HUES48 (cell line): ENCODE measurements around the gene VASN.
A peak's percentile ranks its signal among the peaks of the same experiment; 100 is the strongest.

ENCODE experiments used
- H3K27ac ChIP-seq: one replicate; pipeline ENCODE4 v1.7.0; 2013; ENCODE audit warnings: low read depth, low read length, inconsistent platforms
- H3K27me3 ChIP-seq: 2 replicates; pipeline ENCODE4 v1.6.1; 2013; ENCODE audit warnings: mild to moderate bottlenecking, low read length; ENCODE audit not compliant: control insufficient read depth, insufficient read depth
- H3K36me3 ChIP-seq: 2 replicates; pipeline ENCODE4 v1.6.1; 2013; ENCODE audit warnings: low read length; ENCODE audit not compliant: control insufficient read depth, insufficient read depth
- H3K4me1 ChIP-seq: 2 replicates; pipeline ENCODE4 v1.6.1; 2013; ENCODE audit warnings: mild to moderate bottlenecking, low read length; ENCODE audit not compliant: control insufficient read depth, insufficient read depth
- H3K4me3 ChIP-seq: 2 replicates; pipeline ENCODE4 v1.5.1; 2013; ENCODE audit warnings: mild to moderate bottlenecking, low read depth, low read length
- H3K9ac ChIP-seq: 2 replicates; pipeline ENCODE4 v1.6.1; 2013; ENCODE audit warnings: mild to moderate bottlenecking, low read depth, low read length, moderate library complexity
- H3K9me3 ChIP-seq: 2 replicates; pipeline ENCODE4 v1.6.1; 2013; ENCODE audit warnings: low read length; ENCODE audit not compliant: control insufficient read depth, insufficient read depth

The VASN gene

GRCh38 chr16:4412159-4412558, 40.5 kb downstream of the VASN start:
- Histone ChIP-seq H3K4me1 (peaks cover 3% of the 10 kb centered on the region; the same call in 1 of the 2 replicates), H3K9me3 (no peaks in the 10 kb centered on the region), H3K4me3 (no peak overlapping the region)

GRCh38 chr16:4412854-4413253, 41.2 kb downstream of the VASN start:
- Histone ChIP-seq H3K4me3 (no peak overlapping the region), H3K4me1 (peaks cover 3% of the 10 kb centered on the region; the same call in 1 of the 2 replicates), H3K27me3 (no peaks in the 10 kb centered on the region), H3K9me3 (no peaks in the 10 kb centered on the region), H3K9ac (no peak overlapping the region), H3K27ac (no peak overlapping the region), H3K36me3 (peaks cover 8% of the 10 kb centered on the region; the same call in 1 of the 2 replicates)

More at GRCh38 chr16:4412159-4412558, 40.5 kb downstream of the VASN start:
- H3K27me3 ChIP-seq = no peaks in the 10 kb centered on the region
- peaks cover 10% of the 10 kb centered on the region; the same call in 1 of the 2 replicates for H3K36me3 ChIP-seq
- H3K27ac ChIP-seq = no peak overlapping the region
- no peak overlapping the region for H3K9ac ChIP-seq

- H3K9me3 ChIP-seq = no peaks in the 10 kb centered on the region
- no peak overlapping the region for H3K9ac ChIP-seq
- peaks cover 3% of the 10 kb centered on the region; the same call in 1 of the 2 replicates for H3K4me1 ChIP-seq
- H3K36me3 ChIP-seq = peaks cover 8% of the 10 kb centered on the region; the same call in 1 of the 2 replicates
- no peak overlapping the region for H3K27ac ChIP-seq
- no peak overlapping the region for H3K4me3 ChIP-seq
- H3K27me3 ChIP-seq = no peaks in the 10 kb centered on the region
These were observed 42.7 kb downstream of the VASN start for GRCh38 chr16:4414187-4414917.

- Histone ChIP-seq H3K9me3 (no peaks in the 10 kb centered on the region), H3K36me3 (peaks cover 8% of the 10 kb centered on the region; the same call in 1 of the 2 replicates), H3K27me3 (no peaks in the 10 kb centered on the region), H3K27ac (no peak overlapping the region), H3K9ac (peak overlapping the region; percentile 30; the same call in 1 of the 2 replicates), H3K4me3 (peak overlapping the region; percentile 86), H3K4me1 (peaks cover 3% of the 10 kb centered on the region; the same call in 1 of the 2 replicates)
These were observed 44.0 kb downstream of the VASN start for GRCh38 chr16:4415538-4416199.

DNA sequence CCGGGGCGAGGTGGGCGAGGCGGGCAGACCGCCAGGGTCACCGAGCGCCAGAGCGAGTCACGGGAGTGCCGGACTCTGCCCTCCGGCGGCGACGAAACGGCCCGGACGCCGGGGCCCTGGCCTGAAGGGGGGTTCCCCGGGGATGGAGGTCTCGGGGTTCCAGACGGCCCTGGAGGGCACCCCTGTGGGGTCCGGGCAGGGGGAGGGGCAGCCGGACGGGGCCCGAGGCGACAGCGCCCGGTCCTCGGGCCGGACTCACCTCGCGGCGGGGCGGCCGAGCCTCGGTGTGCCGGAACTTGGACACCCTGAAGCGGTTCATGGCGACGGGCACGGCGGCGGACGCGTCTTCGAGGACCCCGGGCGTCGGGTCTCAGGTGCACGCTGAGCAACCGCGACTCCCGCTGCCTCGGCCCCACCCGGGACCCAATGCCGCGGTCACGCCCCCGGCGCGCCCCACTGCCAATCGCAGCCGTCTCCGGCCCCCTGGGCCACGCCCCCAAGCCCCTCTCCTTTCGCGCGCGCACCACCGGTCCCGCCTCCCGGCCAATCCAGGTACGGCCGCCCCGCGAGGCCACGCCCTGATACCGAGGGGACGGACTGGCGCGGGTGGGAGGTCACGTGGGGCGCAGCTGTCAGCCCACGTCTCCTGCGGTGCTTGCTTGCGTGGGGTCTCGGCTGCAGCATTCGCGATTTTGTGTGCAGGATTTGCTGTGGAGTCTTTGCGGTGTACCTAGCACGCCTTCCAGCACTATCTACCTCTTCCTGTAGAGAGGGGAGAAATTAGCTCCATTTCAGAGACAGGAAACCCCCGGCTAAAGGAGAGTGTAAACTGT, 44.8 kb downstream of the VASN start, which contains the start of gene CORO7:
CORO7 (minus strand) TSS at position 397 of the 833 bp plus-strand sequence; CDS start at position 319, 78 bp downstream.
- H3K9ac ChIP-seq = peak within 1 kb of the TSS; percentile 30; the same call in 1 of the 2 replicates
- H3K36me3 ChIP-seq = peaks cover 8% of the 10 kb centered on the region; the same call in 1 of the 2 replicates
- H3K9me3 ChIP-seq = no peaks in the 10 kb centered on the region
- H3K27ac ChIP-seq = no peak within 1 kb of the TSS
- H3K27me3 ChIP-seq = no peaks in the 10 kb centered on the region
- H3K4me1 ChIP-seq = peaks cover 3% of the 10 kb centered on the region; the same call in 1 of the 2 replicates
- peak within 1 kb of the TSS; percentile 86 for H3K4me3 ChIP-seq

DNA sequence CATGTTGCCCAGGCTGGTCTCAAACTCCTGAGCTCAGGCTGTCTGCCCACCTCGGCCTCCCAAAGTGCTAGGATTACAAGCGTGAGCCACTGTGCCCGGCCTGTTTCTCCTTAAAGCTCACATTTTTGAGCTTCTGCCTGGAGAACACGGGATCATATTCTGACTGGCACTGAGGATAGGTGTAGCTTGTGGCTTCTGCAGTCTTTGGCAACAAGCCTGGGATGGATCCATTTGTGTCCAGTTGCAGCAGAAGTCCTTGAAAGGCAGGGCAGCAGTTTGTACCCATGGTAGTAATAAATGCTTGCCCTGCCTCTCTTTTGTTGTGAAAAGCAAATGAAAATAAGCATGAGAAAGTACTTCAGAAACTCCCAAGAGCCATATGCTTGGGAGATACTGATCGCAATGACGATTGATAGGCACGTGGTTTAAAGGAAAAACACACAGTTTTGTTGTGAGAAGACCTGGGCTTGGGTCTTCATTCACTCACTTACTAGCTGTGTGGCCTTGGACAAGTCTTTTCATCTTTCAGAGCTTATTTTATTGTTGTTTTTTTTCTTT, 47.8 kb downstream of the VASN start:
- peaks cover 4% of the 10 kb centered on the region; the same call in 1 of the 2 replicates for H3K4me1 ChIP-seq
- H3K27ac ChIP-seq = no peak overlapping the region
- no peaks in the 10 kb centered on the region for H3K36me3 ChIP-seq
- H3K9ac ChIP-seq = no peak overlapping the region
- H3K4me3 ChIP-seq = no peak overlapping the region
- no peaks in the 10 kb centered on the region for H3K9me3 ChIP-seq
- no peaks in the 10 kb centered on the region for H3K27me3 ChIP-seq

DNA sequence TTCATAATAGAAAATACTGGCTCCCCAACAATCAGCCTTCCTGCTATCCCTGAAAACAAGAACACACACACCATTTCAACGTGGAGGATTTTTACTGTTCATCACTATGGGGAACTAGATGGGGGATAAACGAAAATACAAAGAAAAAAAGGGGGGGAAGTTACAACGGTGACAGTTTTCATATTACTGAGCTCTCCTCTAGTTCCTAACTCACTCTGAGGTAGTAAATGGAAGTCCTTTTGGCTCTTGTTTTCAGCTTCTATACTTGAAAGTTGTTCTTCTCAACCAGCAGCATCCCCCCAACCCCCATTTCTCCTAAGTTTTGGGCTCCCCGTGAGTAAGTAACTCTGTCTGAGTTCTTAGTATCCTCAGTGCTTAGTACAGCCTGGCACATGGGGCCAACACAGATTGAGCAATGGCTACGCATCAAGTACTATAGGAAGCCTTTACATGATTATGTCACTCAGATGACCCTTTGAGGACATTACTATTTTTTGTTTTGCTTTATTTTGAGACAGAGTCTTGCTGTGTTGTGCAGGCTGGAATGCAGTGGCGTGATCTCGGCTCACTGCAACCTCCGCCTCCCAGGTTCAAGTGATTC, 49.0 kb downstream of the VASN start:
- no peaks in the 10 kb centered on the region for H3K36me3 ChIP-seq
- no peak overlapping the region; the same call in 1 of the 2 replicates for H3K9ac ChIP-seq
- H3K4me1 ChIP-seq = peaks cover 7% of the 10 kb centered on the region; the same call in 1 of the 2 replicates
- no peaks in the 10 kb centered on the region for H3K27me3 ChIP-seq
- H3K4me3 ChIP-seq = no peak overlapping the region
- H3K27ac ChIP-seq = no peak overlapping the region
- H3K9me3 ChIP-seq = no peaks in the 10 kb centered on the region

DNA sequence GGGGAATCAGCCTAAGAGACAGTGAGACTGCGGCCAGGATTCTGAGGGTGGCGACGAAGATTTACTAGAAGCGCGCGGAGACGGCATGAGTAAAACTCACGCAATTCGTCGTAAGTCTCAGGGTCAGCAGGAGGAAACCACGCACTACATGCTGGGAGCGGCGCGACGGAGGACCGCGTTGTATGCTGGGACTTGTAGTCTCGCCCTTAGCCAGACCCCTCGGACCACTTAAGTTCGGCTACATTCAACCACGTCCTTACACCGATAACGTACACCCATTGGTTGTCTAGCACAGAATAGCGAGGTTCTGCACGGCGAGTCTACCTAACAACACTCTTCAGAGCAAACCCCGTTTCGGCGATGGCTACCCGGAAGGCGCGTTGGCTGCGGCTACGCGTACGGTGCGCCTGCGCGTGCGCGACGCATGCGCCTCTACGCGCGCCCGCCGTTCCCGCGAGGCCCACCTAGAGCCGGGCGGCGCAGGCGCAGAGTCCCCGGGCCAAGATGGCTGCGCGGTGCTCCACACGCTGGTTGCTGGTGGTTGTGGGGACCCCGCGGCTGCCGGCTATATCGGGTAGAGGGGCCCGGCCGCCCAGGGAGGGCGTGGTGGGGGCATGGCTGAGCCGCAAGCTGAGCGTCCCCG, 53.9 kb downstream of the VASN start, which contains the start of gene DNAJA3:
DNAJA3 (plus strand) TSS at position 491 of the 643 bp plus-strand sequence; CDS start at position 505, 14 bp downstream.
- Histone ChIP-seq H3K9me3 (no peaks in the 10 kb centered on the region), H3K27ac (peak within 1 kb of the TSS; percentile 96), H3K9ac (peak within 1 kb of the TSS; percentile 92), H3K4me1 (0 out of 2 replicates have a peak, but pooled peaks cover 9% of the 10 kb centered on the region), H3K27me3 (no peaks in the 10 kb centered on the region), H3K36me3 (peaks cover 9% of the 10 kb centered on the region; the same call in 1 of the 2 replicates), H3K4me3 (peak within 1 kb of the TSS; percentile 96)

GRCh38 chr16:4426021-4426684, 54.5 kb downstream of the VASN start:
- Histone ChIP-seq H3K4me1 (0 out of 2 replicates have a peak, but pooled peaks cover 9% of the 10 kb centered on the region), H3K9ac (peak overlapping the region; percentile 92), H3K27ac (peak overlapping the region; percentile 96), H3K27me3 (no peaks in the 10 kb centered on the region), H3K9me3 (no peaks in the 10 kb centered on the region), H3K4me3 (peak overlapping the region; percentile 96), H3K36me3 (peaks cover 13% of the 10 kb centered on the region)
